ENCODE measurements around the gene A2ML1.
"Not testable (repeated sequence)": the region's sequence is repeated elsewhere in the genome, so short reads cannot be mapped to it uniquely, and the experiment has no call there.

A2ML1 gene

GRCh38 chr12:8822298-8822697 lies at the start of gene A2ML1:
A2ML1 (plus strand) TSS chr12:8822621; CDS start chr12:8822652, 31 bp downstream.
- DNase-seq = no peak

- no peak for DNase-seq
Observed at GRCh38 chr12:8773461-8773860, 49.0 kb upstream of the A2ML1 start.

GRCh38 chr12:8779281-8779680 lies 43.1 kb upstream of the A2ML1 start:
- no peak for DNase-seq

- DNase-seq = no peak
Observed at GRCh38 chr12:8779862-8780261, 42.6 kb upstream of the A2ML1 start.

- DNase-seq = peak in 1 of 2 experiments; percentile 13
Observed at GRCh38 chr12:8780389-8780788, 42.0 kb upstream of the A2ML1 start.

- DNase-seq = no peak
Observed at GRCh38 chr12:8781381-8782127, 40.9 kb upstream of the A2ML1 start.

GRCh38 chr12:8784290-8784888 lies 38.0 kb upstream of the A2ML1 start:
- peak in 1 of 2 experiments; percentile 26 for DNase-seq

- no peak for DNase-seq
Observed at GRCh38 chr12:8785499-8785898, 36.9 kb upstream of the A2ML1 start.

- DNase-seq = not testable (repeated sequence)
Observed at GRCh38 chr12:8787206-8787605, 35.2 kb upstream of the A2ML1 start.

- DNase-seq = not testable (repeated sequence)
Observed at GRCh38 chr12:8788706-8789105, 33.7 kb upstream of the A2ML1 start.

GRCh38 chr12:8789341-8790013 lies 32.9 kb upstream of the A2ML1 start:
- DNase-seq = not testable (repeated sequence)

- DNase-seq = not testable (repeated sequence)
Observed at GRCh38 chr12:8793226-8793625, 29.2 kb upstream of the A2ML1 start.

- DNase-seq = not testable (repeated sequence)
Observed at GRCh38 chr12:8794611-8795010, 27.8 kb upstream of the A2ML1 start.

- no peak for DNase-seq
Observed at GRCh38 chr12:8796831-8797626, 25.4 kb upstream of the A2ML1 start.

- not testable (repeated sequence) for DNase-seq
Observed at GRCh38 chr12:8801213-8801612, 21.2 kb upstream of the A2ML1 start.

GRCh38 chr12:8804833-8805232 lies 17.6 kb upstream of the A2ML1 start:
- not testable (repeated sequence) for DNase-seq

- not testable (repeated sequence) for DNase-seq
Observed at GRCh38 chr12:8805487-8805886, 16.9 kb upstream of the A2ML1 start.

GRCh38 chr12:8807084-8807483 lies 15.3 kb upstream of the A2ML1 start:
- not testable (repeated sequence) for DNase-seq

- DNase-seq = not testable (repeated sequence)
Observed at GRCh38 chr12:8810112-8810511, 12.3 kb upstream of the A2ML1 start.

GRCh38 chr12:8813572-8814357 lies 8.7 kb upstream of the A2ML1 start:
- DNase-seq = no peak

GRCh38 chr12:8816448-8817050 lies 5.9 kb upstream of the A2ML1 start:
- no peak for DNase-seq

- no peak for DNase-seq
Observed at GRCh38 chr12:8817856-8818255, 4.6 kb upstream of the A2ML1 start.
